ENCODE measurements around the gene TBC1D25. TPM values are rescaled to one million over a fixed set of nuclear protein-coding genes. Genes with fewer than 3 reads are reported as not detected.

The TBC1D25 gene
- total and polyA plus RNA-seq, 2 of the 4 experiments (the other 2 are of a cell fraction): 11.3 to 15.9 TPM

DNA sequence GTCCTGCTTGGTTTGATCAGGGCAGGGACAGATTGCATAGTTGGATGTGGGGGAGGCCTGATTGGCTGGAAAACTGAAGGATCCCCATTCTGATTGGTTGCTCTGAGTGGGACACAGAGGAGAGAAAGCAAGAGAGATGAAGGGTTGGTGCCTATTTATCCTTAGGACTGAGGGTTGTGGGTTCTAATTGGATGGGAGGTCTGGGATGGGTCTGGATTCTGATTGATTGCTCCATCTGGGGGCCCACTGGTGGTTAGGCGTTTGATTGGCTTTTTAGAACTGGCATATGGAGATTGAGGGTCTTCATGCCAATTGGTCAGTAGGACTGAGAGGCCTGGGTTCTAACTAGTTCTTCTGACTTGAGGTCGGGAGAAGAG is 18.6 kb upstream of the TBC1D25 start:
- ChIA-PET CTCF (no interaction called here), POLR2A (ENCODE audit: unreplicated experiment) (no interaction called here)
- Histone ChIP-seq H3K4ac (ENCODE audit: low read depth, low read length) (no peak overlapping the region; the same call in 1 of the 2 replicates), H4K8ac (ENCODE audit: low read depth in 2 of 2, low read length in 2 of 2) (peak overlapping the region; percentile 75 to 76; a peak in 3 of 4 replicates), H2BK5ac (ENCODE audit: low read depth, low read length, poor library complexity, severe bottlenecking) (no peak overlapping the region), H3K23ac (ENCODE audit: low read depth, low read length) (0 out of 2 replicates have a peak overlapping the region, but pooled peaks have one; percentile 66), H4K91ac (ENCODE audit: insufficient read depth, low read depth, low read length) (no peak overlapping the region), H3K9ac (ENCODE audit: low read depth, low read length) (no peak overlapping the region), H3K18ac (ENCODE audit: low read depth, low read length) (no peak overlapping the region), H2AK5ac (ENCODE audit: low read depth, low read length) (no peak overlapping the region), H3K9me3 (ENCODE audit: control insufficient read depth, insufficient read depth, low read length) (no peaks in the 10 kb centered on the region; the same call in 1 of the 2 replicates), H3K27me3 (ENCODE audit: control insufficient read depth, insufficient read depth, low read length) (no peaks in the 10 kb centered on the region), H2BK15ac (ENCODE audit: low read depth, low read length) (no peak overlapping the region), H3K4me1 (ENCODE audit: control insufficient read depth, insufficient read depth, low read length) (0 out of 2 replicates have a peak, but pooled peaks cover 2% of the 10 kb centered on the region), H3K4me3 (ENCODE audit: insufficient read depth, low read depth, low read length) (peak overlapping the region; percentile 63; the same call in 1 of the 2 replicates), H3K4me2 (ENCODE audit: low read depth, low read length) (peak overlapping the region; percentile 94), H3K27ac (ENCODE audit: insufficient read depth, low read length) (no peak overlapping the region), H4K5ac (ENCODE audit: low read depth, low read length) (no peak overlapping the region), H3K56ac (ENCODE audit: extremely low read depth, insufficient read depth, low read length) (no peak overlapping the region), H4K20me1 (ENCODE audit: insufficient read depth, low read length) (no peaks in the 10 kb centered on the region), H3K36me3 (ENCODE audit: control insufficient read depth, insufficient read depth, low read length) (peaks cover 3% of the 10 kb centered on the region), H3K9me1 (ENCODE audit: insufficient read depth, low read length) (0 out of 2 replicates have a peak, but pooled peaks cover 3% of the 10 kb centered on the region), H2AFZ (replicated peaks; ENCODE audit: low read length, poor library complexity) (peak overlapping the region; percentile 86), H2BK120ac (ENCODE audit: low read depth, low read length) (no peak overlapping the region), H2BK20ac (ENCODE audit: low read depth, low read length) (no peak overlapping the region), H2AK9ac (replicated peaks; ENCODE audit: low read depth, low read length, poor library complexity) (peak overlapping the region; percentile 23), H3K79me1 (ENCODE audit: low read depth in 1 of 2, low read length in 2 of 2) (peaks cover 3 to 6% of the 10 kb centered on the region in 2 experiments; a peak in 3 of 4 replicates), H3K14ac (replicated peaks; ENCODE audit: low read depth, low read length) (no peak overlapping the region)
- no peak for DNase-seq
- in situ Hi-C loops (cut with MboI; ENCODE audit: low sequenced_read_pairs): no loop called here
- WGBS, 2 experiments (ENCODE audit: extremely low coverage in 2 of 2, insufficient read length in 1 of 2): 11% methylated on average over 1 of the region's 2 CpGs; no CpG with 5 or more reads in 1 of the 2 experiments
- BruUV-seq (replicated peaks): no TSS peak
- no peak for ATAC-seq (ENCODE audit: low read depth)
- intact Hi-C loops (cut with micrococcal nuclease): no loop called here
- dilution Hi-C loops (cut with HindIII; ENCODE audit: low sequenced_read_pairs, unreplicated experiment): no loop called here
- TF ChIP-seq MXI1 (IDR thresholded peaks at IDR 0.05; ENCODE audit: borderline replicate concordance, low read depth, low read length) (no peak), MAZ (IDR thresholded peaks at IDR 0.05; ENCODE audit: borderline replicate concordance, low read depth, low read length) (no peak), MAFK (IDR thresholded peaks at IDR 0.05; ENCODE audit: low read depth, low read length) (no peak), FOS (IDR thresholded peaks at IDR 0.05; ENCODE audit: low read depth, low read length) (no peak), SMC3 (IDR thresholded peaks at IDR 0.05; ENCODE audit: low read depth, low read length) (no peak), CEBPB (IDR thresholded peaks at IDR 0.05; ENCODE audit: low read depth, low read length) (no peak), RCOR1 (IDR thresholded peaks at IDR 0.05; ENCODE audit: insufficient replicate concordance, low read length) (no peak), RFX5 (IDR thresholded peaks at IDR 0.05; ENCODE audit: low read depth, low read length) (no peak), RAD21 (IDR thresholded peaks at IDR 0.05; ENCODE audit: low read length) (no peak)
- TF ChIP-seq, protein P1, sequence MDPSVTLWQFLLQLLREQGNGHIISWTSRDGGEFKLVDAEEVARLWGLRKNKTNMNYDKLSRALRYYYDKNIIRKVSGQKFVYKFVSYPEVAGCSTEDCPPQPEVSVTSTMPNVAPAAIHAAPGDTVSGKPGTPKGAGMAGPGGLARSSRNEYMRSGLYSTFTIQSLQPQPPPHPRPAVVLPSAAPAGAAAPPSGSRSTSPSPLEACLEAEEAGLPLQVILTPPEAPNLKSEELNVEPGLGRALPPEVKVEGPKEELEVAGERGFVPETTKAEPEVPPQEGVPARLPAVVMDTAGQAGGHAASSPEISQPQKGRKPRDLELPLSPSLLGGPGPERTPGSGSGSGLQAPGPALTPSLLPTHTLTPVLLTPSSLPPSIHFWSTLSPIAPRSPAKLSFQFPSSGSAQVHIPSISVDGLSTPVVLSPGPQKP (IDR thresholded peaks at IDR 0.05; ENCODE audit: borderline replicate concordance, low read depth, low read length): no peak
- TF ChIP-seq, protein P2, sequence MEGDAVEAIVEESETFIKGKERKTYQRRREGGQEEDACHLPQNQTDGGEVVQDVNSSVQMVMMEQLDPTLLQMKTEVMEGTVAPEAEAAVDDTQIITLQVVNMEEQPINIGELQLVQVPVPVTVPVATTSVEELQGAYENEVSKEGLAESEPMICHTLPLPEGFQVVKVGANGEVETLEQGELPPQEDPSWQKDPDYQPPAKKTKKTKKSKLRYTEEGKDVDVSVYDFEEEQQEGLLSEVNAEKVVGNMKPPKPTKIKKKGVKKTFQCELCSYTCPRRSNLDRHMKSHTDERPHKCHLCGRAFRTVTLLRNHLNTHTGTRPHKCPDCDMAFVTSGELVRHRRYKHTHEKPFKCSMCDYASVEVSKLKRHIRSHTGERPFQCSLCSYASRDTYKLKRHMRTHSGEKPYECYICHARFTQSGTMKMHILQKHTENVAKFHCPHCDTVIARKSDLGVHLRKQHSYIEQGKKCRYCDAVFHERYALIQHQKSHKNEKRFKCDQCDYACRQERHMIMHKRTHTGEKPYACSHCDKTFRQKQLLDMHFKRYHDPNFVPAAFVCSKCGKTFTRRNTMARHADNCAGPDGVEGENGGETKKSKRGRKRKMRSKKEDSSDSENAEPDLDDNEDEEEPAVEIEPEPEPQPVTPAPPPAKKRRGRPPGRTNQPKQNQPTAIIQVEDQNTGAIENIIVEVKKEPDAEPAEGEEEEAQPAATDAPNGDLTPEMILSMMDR (conservative IDR thresholded peaks at IDR 0.05; ENCODE audit: low read depth, low read length): no peak

Measured in IMR-90 (cell line).